ENCODE data around the gene C15orf62. TPM values are rescaled to one million over a fixed set of nuclear protein-coding genes. Genes with fewer than 3 reads are reported as not detected.

The C15orf62 gene
- polyA plus RNA-seq, 1 donor (not counting 4 experiments of a cell fraction or from before 2014, with no cell fraction given): 0.14 TPM

DNA sequence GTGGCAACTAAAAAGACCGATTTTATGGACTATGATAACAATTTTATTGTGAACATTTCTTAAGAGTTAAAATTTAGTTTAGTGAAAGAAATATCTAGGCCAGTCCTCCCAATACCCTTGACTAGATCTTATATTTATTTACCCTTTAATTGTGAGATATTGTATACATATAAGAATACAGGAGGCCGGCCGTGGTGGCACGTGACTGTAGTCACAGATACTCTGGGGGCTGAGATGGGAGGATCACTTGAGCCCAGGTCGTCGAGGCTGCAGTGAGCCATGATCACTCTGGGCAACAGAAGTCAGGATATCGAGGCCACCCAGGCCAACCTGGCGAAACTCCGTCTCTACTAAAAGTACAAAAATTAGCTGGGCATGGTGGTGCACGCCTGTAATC, 14.0 kb upstream of the C15orf62 start:
- Histone ChIP-seq H3K9ac (ENCODE audit: control insufficient read depth, extremely low read depth, insufficient read depth, low read length) (peak overlapping the region; percentile 88), H3K4me1 (ENCODE audit: control insufficient read depth, extremely low read depth, insufficient read depth, low read length) (peaks cover 11% of the 10 kb centered on the region), H3K79me2 (ENCODE audit: control insufficient read depth, insufficient read depth, low read length) (peaks cover 34% of the 10 kb centered on the region), H3K9me3 (ENCODE audit: control insufficient read depth, low read depth, low read length) (no peaks in the 10 kb centered on the region), H3K9me1 (ENCODE audit: control insufficient read depth, extremely low read depth, insufficient read depth, low read length) (no peaks in the 10 kb centered on the region), H3K27ac (ENCODE audit: control insufficient read depth, insufficient read depth, low read length) (peak overlapping the region; percentile 86), H3K4me2 (ENCODE audit: control insufficient read depth, extremely low read depth, insufficient read depth, low read depth, low read length) (peak overlapping the region; percentile 82), H3K4me3 (ENCODE audit: control insufficient read depth in 2 of 3, extremely low read depth in 1 of 3, insufficient read depth in 2 of 3, low read depth in 1 of 3, low read length in 3 of 3) (peak overlapping the region; percentile 84 to 98 (median 93)), H2AFZ (ENCODE audit: control insufficient read depth, low read length) (peak overlapping the region; percentile 96), H3K36me3 (ENCODE audit: control insufficient read depth in 2 of 2, extremely low read depth in 1 of 2, insufficient read depth in 2 of 2, low read length in 2 of 2) (peaks cover 6 to 14% of the 10 kb centered on the region in 2 experiments), H4K20me1 (ENCODE audit: control insufficient read depth, extremely low read depth, insufficient read depth, low read length) (no peaks in the 10 kb centered on the region), H3K27me3 (ENCODE audit: control insufficient read depth, extremely low read depth, insufficient read depth, low read length) (no peaks in the 10 kb centered on the region)
- TF ChIP-seq, protein P1, sequence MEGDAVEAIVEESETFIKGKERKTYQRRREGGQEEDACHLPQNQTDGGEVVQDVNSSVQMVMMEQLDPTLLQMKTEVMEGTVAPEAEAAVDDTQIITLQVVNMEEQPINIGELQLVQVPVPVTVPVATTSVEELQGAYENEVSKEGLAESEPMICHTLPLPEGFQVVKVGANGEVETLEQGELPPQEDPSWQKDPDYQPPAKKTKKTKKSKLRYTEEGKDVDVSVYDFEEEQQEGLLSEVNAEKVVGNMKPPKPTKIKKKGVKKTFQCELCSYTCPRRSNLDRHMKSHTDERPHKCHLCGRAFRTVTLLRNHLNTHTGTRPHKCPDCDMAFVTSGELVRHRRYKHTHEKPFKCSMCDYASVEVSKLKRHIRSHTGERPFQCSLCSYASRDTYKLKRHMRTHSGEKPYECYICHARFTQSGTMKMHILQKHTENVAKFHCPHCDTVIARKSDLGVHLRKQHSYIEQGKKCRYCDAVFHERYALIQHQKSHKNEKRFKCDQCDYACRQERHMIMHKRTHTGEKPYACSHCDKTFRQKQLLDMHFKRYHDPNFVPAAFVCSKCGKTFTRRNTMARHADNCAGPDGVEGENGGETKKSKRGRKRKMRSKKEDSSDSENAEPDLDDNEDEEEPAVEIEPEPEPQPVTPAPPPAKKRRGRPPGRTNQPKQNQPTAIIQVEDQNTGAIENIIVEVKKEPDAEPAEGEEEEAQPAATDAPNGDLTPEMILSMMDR (optimal IDR thresholded peaks at IDR 0.05 in 1 of 3, IDR thresholded peaks at IDR 0.05 in 1 of 3, conservative IDR thresholded peaks at IDR 0.05 in 1 of 3; ENCODE audit: extremely low read depth in 1 of 3, insufficient read depth in 2 of 3, low read length in 3 of 3): no peak
- TF ChIP-seq EZH2 (IDR thresholded peaks at IDR 0.05; ENCODE audit: low read length): no peak
- FAIRE-seq (no peak), DNase-seq (ENCODE audit: low read depth, low spot score) (no peak)
- dilution Hi-C loops (cut with MboI; ENCODE audit: extremely low pct_ligation_motif_present, low sequenced_read_pairs): no loop called here

DNA sequence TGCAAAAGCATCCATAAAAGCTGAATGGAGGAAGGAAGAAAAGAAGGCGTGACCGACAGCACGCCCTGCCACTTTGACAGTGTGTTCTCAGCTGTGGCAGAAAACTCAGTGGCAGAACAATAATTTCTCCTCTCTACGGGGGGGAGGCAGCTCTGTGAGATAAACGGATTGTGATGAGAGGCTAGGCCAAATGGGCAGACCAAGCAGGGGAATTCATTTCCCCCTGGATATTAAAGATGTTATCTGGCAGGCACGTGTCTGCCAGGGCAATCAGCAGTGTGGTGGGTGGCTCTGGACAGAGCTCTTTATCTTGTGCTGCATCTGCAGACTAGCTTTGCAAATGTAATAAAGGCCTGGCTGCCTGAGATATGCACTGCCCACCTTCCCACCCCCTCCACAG, 12.8 kb upstream of the C15orf62 start:
- H3K79me2 ChIP-seq (ENCODE audit: control insufficient read depth, insufficient read depth, low read length): peaks cover 27% of the 10 kb centered on the region
- dilution Hi-C loops (cut with MboI; ENCODE audit: extremely low pct_ligation_motif_present, low sequenced_read_pairs): no loop called here
- H3K36me3 ChIP-seq (ENCODE audit: control insufficient read depth in 2 of 2, extremely low read depth in 1 of 2, insufficient read depth in 2 of 2, low read length in 2 of 2): peaks cover 1 to 6% of the 10 kb centered on the region in 2 experiments
- no peaks in the 10 kb centered on the region for H3K9me1 ChIP-seq (ENCODE audit: control insufficient read depth, extremely low read depth, insufficient read depth, low read length)
- no peak for DNase-seq (ENCODE audit: low read depth, low spot score)
- no peaks in the 10 kb centered on the region for H3K27me3 ChIP-seq (ENCODE audit: control insufficient read depth, extremely low read depth, insufficient read depth, low read length)
- no peak overlapping the region for H3K27ac ChIP-seq (ENCODE audit: control insufficient read depth, insufficient read depth, low read length)
- peaks cover 11% of the 10 kb centered on the region for H3K4me1 ChIP-seq (ENCODE audit: control insufficient read depth, extremely low read depth, insufficient read depth, low read length)
- H4K20me1 ChIP-seq (ENCODE audit: control insufficient read depth, extremely low read depth, insufficient read depth, low read length): no peaks in the 10 kb centered on the region
- H3K4me3 ChIP-seq (ENCODE audit: control insufficient read depth in 2 of 3, extremely low read depth in 1 of 3, insufficient read depth in 2 of 3, low read depth in 1 of 3, low read length in 3 of 3): no peak overlapping the region
- TF ChIP-seq, protein P1 (optimal IDR thresholded peaks at IDR 0.05 in 1 of 3, IDR thresholded peaks at IDR 0.05 in 1 of 3, conservative IDR thresholded peaks at IDR 0.05 in 1 of 3; ENCODE audit: extremely low read depth in 1 of 3, insufficient read depth in 2 of 3, low read length in 3 of 3): no peak
- no peak for TF ChIP-seq EZH2 (IDR thresholded peaks at IDR 0.05; ENCODE audit: low read length)
- H3K4me2 ChIP-seq (ENCODE audit: control insufficient read depth, extremely low read depth, insufficient read depth, low read depth, low read length): no peak overlapping the region
- no peaks in the 10 kb centered on the region for H3K9me3 ChIP-seq (ENCODE audit: control insufficient read depth, low read depth, low read length)
- no peak overlapping the region for H2AFZ ChIP-seq (ENCODE audit: control insufficient read depth, low read length)
- no peak overlapping the region for H3K9ac ChIP-seq (ENCODE audit: control insufficient read depth, extremely low read depth, insufficient read depth, low read length)
- no peak for FAIRE-seq
